Ovary (tissue), 3 donors: ENCODE results near the gene RSPO3.

Experiments used
- EP300 ChIP-seq: sonication (generic); formaldehyde crosslinking; IDR thresholded peaks from one replicate; pipeline ENCODE4 v1.6.1; 2017; ENCODE audit warnings: antibody characterized with exemption
- POLR2A ChIP-seq: fragments of 450-650 bp; IDR thresholded peaks from one replicate; pipeline ENCODE4 v1.6.1; 2017; ENCODE audit warnings: antibody characterized with exemption, mild to moderate bottlenecking, moderate library complexity
- TF ChIP-seq, protein P1 (sequence below), 3 donors: fragments of 450-650 bp in 2 of 3; fragments of 200-600 bp in 1 of 3; IDR thresholded peaks; one replicate each; pipeline versions ENCODE4 v1.5.1 to v1.8.0; 2016 to 2022; ENCODE audit warnings: antibody characterized with exemption in 3 of 3, mild to moderate bottlenecking in 1 of 3
- donor health status: DM: no; HTN: no; CAD: no.

DNA sequence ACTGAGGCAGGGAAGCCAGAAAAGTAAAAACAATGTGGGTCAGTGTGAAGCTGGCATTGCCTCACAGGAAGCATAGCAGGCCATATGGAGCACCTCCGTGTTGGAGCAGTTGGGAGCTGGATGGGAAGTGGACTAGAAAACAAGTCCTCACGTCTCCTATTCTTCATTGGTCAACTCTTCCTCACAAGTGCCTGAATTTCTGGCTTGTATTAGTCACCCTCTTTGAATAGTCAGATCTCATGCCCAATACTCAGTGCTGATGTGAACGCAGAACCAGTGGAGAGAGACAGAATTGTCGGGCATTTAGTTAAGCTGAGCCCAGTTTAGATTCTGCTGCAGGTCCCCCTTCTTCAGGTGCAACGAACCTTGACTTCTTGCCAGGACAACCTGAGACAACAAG is 22.3 kb upstream of the RSPO3 start:
- TF ChIP-seq, protein P1, sequence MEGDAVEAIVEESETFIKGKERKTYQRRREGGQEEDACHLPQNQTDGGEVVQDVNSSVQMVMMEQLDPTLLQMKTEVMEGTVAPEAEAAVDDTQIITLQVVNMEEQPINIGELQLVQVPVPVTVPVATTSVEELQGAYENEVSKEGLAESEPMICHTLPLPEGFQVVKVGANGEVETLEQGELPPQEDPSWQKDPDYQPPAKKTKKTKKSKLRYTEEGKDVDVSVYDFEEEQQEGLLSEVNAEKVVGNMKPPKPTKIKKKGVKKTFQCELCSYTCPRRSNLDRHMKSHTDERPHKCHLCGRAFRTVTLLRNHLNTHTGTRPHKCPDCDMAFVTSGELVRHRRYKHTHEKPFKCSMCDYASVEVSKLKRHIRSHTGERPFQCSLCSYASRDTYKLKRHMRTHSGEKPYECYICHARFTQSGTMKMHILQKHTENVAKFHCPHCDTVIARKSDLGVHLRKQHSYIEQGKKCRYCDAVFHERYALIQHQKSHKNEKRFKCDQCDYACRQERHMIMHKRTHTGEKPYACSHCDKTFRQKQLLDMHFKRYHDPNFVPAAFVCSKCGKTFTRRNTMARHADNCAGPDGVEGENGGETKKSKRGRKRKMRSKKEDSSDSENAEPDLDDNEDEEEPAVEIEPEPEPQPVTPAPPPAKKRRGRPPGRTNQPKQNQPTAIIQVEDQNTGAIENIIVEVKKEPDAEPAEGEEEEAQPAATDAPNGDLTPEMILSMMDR (IDR thresholded peaks at IDR 0.05), result no peak
- no peak for TF ChIP-seq EP300
- no peak for TF ChIP-seq POLR2A
